ENCODE data around the gene TIGIT.

GRCh38 chr3:114350271-114350670 lies 56.4 kb downstream of the TIGIT start:
- TF ChIP-seq CTCF (conservative IDR thresholded peaks at IDR 0.05; ENCODE audit: low read depth, low read length) (no peak), EZH2 (IDR thresholded peaks at IDR 0.05; ENCODE audit: borderline replicate concordance, low read depth, low read length, poor library complexity, severe bottlenecking) (no peak)

Measured in A673 (cell line).